Stimulated activated CD4-positive, alpha-beta T cell treated with anti-CD3 and anti-CD28 coated beads, Interleukin-2, amount 100 ng/mL, for 4 hours (primary cell): ENCODE data around the gene SYPL2.
"Not testable (repeated sequence)": the region's sequence is repeated elsewhere in the genome, so short reads cannot be mapped to it uniquely, and the experiment has no call there.

Source experiments
- DNase-seq: peaks from one replicate; pipeline ENCODE4 v3.0.0-alpha.2; 2020; ENCODE audit warnings: low read depth

Gene SYPL2

GRCh38 chr1:109472779-109473178 lies 6.4 kb downstream of the SYPL2 start:
- no peak for DNase-seq

DNA sequence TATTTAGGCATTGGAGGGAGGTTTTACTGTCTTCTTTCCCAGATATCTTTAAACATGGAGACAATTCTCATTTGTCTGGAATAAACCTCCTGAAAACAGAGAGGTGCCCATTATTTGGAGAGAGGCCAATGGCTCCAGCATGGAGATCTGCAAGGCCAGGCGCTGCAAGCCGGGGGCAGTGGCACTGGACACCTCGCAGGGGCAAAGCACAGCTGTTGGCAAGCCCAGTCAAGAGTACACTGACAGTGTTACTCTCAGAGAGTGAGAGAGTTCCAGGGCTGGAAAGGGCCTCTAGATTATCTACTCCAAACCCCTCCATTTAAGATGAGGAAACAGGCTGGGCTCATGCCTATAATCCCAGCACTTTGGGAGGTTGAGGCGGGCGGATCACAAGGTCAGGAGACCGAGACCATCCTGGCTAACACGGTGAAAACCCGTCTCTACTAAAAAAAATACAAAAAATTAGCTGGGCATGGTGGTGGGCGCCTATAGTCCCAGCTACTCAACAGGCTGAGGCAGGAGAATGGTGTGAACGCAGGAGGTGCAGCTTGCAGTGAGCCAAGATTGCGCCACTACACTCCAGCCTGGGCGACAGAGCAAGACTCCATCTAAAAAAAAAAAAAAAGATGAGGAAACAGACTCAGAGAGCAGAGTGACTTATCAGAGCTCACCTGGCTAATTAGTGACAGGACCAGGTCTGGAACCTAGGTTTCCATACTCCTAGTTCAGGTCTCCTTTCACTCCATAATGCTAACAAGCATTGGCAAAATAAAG lies 7.1 kb downstream of the SYPL2 start:
- DNase-seq = not testable (repeated sequence)

DNA sequence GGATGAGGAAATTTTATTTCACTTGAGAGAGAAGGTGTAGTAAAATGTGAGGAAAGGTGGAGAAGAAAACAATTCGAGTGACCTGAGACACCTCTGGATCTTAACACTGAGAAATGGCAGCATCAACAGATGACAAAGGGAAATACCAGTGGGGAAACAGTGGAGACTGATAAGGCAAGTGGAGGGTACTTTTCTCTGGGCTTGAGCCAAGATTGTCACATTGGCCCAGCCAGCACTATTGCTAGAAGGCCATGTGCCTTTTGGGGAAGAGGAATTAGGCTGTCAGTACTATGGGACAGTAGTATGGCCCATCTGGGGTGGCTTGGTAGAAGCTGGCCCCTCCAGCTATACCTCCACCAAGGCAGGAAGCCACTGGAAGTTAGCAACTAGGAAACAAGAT lies 8.4 kb downstream of the SYPL2 start:
- no peak for DNase-seq

- no peak for DNase-seq
Observed at GRCh38 chr1:109475261-109475660, 8.9 kb downstream of the SYPL2 start.

DNA sequence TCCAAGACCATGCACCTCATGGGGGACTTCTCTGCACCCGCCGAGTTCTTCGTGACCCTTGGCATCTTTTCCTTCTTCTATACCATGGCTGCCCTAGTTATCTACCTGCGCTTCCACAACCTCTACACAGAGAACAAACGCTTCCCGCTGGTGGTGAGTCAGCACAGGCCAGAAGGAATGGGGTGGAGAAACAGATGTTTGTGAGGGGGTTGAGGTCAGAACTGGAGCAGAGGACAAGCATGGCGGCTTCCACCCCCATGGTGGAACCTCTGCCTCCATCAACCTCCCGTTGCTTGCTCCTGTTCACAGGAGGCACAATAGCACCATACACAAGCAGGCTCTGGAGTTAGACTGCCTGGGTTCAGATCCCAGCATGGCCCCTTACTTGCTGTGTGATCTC lies 10.5 kb downstream of the SYPL2 start:
- no peak for DNase-seq

GRCh38 chr1:109477821-109478220 lies 11.5 kb downstream of the SYPL2 start:
- DNase-seq = no peak

- no peak for DNase-seq
Observed at GRCh38 chr1:109478806-109479205, 12.5 kb downstream of the SYPL2 start.

DNA sequence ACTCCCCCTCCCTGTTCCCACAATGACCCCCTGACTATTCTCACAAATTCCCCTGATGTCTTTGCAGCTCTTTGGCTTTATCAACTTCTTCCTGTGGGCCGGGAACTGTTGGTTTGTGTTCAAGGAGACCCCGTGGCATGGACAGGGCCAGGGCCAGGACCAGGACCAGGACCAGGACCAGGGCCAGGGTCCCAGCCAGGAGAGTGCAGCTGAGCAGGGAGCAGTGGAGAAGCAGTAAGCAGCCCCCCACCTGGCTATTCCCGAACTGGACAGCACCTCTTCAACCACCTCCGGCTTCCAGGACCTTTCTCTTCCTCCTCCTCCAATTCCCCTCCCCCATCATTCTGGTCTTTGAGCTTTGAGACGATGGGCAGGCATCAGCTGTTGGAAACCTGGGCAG lies 13.0 kb downstream of the SYPL2 start:
- no peak for DNase-seq

- no peak for DNase-seq
Observed at GRCh38 chr1:109479901-109480300, 13.6 kb downstream of the SYPL2 start.

GRCh38 chr1:109481646-109482045 lies 15.3 kb downstream of the SYPL2 start:
- no peak for DNase-seq

DNA sequence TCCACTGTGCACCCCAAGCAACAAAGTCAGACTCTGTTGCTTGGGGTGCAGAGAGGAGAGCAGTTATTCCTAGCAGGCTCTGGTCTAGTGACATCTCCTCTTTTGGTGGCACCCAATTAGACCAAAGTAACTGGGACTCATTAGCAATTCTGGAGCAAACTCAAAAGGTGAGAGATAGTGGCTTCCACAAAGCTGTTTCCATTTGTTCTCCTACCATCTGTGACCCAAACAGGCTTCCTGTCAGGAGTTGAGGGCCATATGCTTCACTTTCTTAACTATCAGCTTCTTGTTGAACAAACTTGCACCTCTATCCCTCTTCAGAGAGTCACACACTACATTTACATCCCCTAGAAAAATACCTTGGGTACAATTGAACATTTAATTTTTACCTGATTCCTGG lies 15.9 kb downstream of the SYPL2 start:
- no peak for DNase-seq

DNA sequence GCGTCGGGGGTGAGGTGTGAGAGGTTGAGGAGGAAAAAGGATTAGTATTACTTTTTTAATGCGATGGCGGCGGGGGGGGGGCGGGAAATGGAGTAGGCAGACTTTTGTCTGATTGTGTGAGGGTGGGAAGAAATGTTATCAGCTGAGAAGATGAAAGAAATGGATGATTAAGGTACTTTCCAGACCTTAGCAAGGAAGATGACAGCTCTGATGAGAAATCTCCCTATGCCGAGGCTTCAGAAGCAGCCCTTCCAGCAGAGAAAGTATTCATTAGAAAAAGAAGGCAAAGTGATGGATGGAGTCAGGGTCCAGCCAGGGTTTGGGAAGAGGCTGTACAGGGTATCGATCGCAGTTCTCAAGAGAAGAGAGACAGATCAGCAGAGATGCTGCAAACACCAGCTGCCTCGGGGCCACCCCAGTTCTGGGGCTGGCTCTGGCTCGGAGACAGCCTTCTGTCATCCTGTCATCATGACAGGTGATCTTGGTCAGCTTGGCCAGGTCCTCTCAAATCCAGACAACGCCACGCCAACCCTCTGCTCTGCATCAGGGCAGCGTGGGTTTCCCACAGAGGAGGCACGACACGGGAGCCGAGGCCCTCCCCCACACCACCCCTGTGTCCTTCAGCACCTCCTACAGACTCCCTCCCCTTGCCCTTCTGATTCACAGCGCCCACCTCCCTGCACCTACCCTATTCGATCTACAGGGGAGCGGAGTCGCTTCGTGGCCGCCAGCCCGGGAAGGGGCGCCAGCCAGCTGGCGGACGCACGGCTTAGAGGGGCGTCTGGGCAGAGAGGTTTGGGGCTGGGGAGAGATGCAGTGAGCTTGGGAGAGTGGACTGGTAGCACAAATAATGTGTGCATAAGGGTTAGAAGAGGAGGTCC lies 16.7 kb downstream of the SYPL2 start:
- peak; percentile 23 for DNase-seq

DNA sequence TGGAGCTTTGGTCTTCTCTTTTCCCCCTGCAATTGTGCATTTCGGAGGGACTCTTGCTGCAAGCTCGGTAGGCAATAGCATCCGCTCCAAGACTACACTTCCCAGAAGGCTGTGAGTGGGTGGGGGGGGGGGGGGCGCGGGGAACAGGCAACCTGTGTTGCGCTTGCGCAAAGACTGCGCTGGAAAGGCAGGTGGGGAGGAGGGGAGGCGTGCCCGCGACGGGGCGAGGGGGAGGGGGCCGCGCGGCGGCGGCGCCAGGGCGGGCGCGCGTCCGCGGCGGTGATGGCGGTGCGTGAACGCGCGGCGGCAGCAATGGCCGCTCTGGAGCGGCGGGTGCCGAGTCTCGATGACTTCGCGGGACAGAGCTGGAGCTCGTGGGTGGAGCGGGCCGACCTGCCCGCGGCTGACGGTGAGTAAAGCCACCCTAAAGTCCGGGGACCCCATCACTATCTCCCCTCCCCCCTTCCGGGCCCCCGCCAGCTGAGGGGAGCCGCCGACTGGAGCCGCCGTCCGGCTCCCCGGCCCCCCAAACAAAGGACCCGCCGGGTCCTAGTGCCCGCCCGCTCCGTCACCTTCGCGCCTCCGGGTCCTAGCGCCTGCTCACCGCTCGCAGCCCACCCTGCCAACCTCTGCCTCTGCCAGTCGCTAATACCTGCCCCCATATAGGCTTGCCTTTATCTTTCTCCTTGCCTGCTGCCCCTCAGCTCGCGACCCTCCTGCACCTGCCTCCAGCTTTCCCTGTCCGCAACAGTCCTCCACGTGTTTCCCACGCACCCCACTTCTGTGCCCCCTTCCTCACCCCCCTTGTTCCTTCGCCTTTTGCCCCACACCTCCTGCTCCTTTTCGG lies 17.5 kb downstream of the SYPL2 start, which contains the start of gene ATXN7L2:
Gene ATXN7L2 (plus strand): TSS at position 234 of the 847 bp plus-strand sequence. CDS start 49 bp downstream, at position 283.
- DNase-seq = peak; percentile 91

GRCh38 chr1:109484519-109484975 lies 18.2 kb downstream of the SYPL2 start:
- no peak for DNase-seq

DNA sequence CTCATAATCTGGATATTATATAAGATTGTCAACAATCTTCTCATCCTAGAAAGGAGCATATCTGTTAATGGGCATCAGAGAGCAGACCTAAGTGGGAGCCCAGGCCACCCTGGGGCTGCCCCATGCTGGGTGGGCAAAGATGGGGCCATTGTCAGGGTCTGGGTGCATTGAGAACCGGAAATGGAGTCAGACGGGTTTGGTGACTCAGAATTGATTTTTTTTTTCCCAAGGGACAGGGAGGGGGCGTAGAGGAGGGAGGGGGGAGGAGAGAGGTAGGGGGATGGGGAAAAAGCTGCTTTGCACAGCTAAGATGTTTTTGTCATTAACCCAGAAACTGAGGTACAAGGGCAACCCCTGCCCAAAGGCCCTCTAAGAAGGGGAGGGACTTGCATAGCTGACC lies 18.7 kb downstream of the SYPL2 start:
- no peak for DNase-seq

- DNase-seq = no peak
Observed at GRCh38 chr1:109487261-109487660, 20.9 kb downstream of the SYPL2 start.

- DNase-seq = no peak
Observed at GRCh38 chr1:109488201-109488600, 21.9 kb downstream of the SYPL2 start.

GRCh38 chr1:109488696-109489095 lies 22.4 kb downstream of the SYPL2 start:
- DNase-seq = no peak

DNA sequence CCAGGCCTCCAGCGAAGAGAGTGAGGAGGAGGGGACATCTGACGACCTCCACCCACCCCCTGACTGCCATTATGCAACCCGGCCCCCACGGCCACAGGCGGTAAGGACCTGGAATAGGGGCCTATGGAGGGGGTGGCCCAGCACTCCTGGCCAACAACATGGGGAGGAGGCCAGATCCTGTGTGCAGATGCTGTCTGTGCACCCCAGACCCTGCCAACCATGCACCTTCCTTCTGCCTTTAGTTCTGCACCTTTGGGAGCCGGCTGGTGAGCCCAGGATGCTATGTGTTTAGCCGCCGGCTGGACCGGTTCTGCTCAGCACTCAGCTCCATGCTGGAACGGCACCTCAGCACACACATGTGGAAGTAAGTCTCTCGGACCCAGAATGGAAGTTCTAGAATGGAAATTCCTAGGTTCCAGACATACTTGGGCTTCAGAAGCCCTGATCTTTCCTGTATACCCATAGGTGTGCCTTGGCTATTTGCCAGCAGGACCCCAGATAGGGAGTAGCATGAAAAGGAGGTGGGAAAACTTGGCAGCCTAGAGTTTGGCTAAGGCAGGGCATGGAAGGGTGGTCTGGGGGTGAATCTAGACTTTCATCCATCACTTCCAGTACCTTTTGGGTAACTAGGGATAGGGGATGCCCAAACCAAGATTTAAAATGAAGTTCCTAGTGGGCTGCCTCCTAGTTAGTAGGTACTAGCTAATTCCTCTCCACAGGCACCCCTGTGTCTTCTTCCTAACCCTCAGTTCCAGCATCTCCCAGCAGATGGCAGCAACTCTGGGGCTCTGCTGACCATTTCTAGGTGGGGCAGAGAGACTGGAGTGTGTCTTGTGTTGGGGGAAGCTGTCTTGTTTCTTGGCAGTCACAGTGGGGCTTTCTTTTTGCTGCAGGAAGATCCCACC lies 23.9 kb downstream of the SYPL2 start:
- DNase-seq = peak; percentile 65

- DNase-seq = no peak
Observed at GRCh38 chr1:109490934-109491302, 24.6 kb downstream of the SYPL2 start.

- no peak for DNase-seq
Observed at GRCh38 chr1:109491372-109491771, 25.0 kb downstream of the SYPL2 start.
